Suprapubic skin (tissue), 4 donors: Measurements from ENCODE around the gene FXYD4. TPM values are rescaled to one million over a fixed set of nuclear protein-coding genes. Genes with fewer than 3 reads are reported as not detected.

ENCODE experiments used
- DNase-seq, 2 donors: peaks; one replicate each; pipeline ENCODE4 v3.0.0-alpha.2; 2019; ENCODE audit warnings: low spot score in 2 of 2
- H3K27ac ChIP-seq: fragments of 200-600 bp; sonication (generic); one replicate; pipeline ENCODE4 v1.5.1; 2019
- H3K27me3 ChIP-seq: fragments of 200-600 bp; sonication (generic); one replicate; pipeline ENCODE4 v1.5.1; 2019
- H3K36me3 ChIP-seq: fragments of 200-600 bp; sonication (generic); one replicate; pipeline ENCODE4 v1.5.1; 2019
- H3K4me1 ChIP-seq: fragments of 200-600 bp; sonication (generic); one replicate; pipeline ENCODE4 v1.5.1; 2019
- H3K4me3 ChIP-seq: fragments of 200-600 bp; sonication (generic); one replicate; pipeline ENCODE4 v1.5.1; 2019; ENCODE audit warnings: mild to moderate bottlenecking
- H3K9me3 ChIP-seq: fragments of 200-600 bp; sonication (generic); one replicate; pipeline ENCODE4 v1.5.1; 2019
- EP300 ChIP-seq: sonication (generic); formaldehyde crosslinking; IDR thresholded peaks from one replicate; pipeline ENCODE4 v1.6.1; 2017; ENCODE audit warnings: antibody characterized with exemption
- POLR2A ChIP-seq, 2 donors: fragments of 450-650 bp; IDR thresholded peaks; one replicate each; pipeline ENCODE4 v1.6.1; 2017; ENCODE audit warnings: antibody characterized with exemption in 2 of 2, mild to moderate bottlenecking in 2 of 2, moderate library complexity in 2 of 2
- POLR2AphosphoS5 ChIP-seq, 3 donors: sonication (generic); formaldehyde crosslinking; IDR thresholded peaks; one replicate each; pipeline ENCODE4 v1.6.1; 2017; ENCODE audit warnings: antibody characterized with exemption in 3 of 3
- WGBS: methylation state at CpG from one replicate; pipeline ENCODE4 v1.1.5; 2018; 5-methylcytosine and 5-hydroxymethylcytosine counted together
- total RNA-seq, 4 donors: library from RNA; depleted of rRNA; stranded (reverse); fragments of >200 nt; gene quantifications; one replicate each; pipeline ENCODE4 v1.1.0, GENCODE V29; 2016
- TF ChIP-seq, protein P1 (sequence below), 2 donors: fragments of 200-600 bp in 1 of 2; fragments of 450-650 bp in 1 of 2; sonication (generic) in 1 of 2; IDR thresholded peaks; one replicate each; pipeline ENCODE4 v1.5.1; 2016 to 2019; ENCODE audit warnings: antibody characterized with exemption in 2 of 2, mild to moderate bottlenecking in 1 of 2, moderate library complexity in 1 of 2

FXYD4 gene
- total RNA-seq, 4 donors from 2014 or later = not detected

DNA sequence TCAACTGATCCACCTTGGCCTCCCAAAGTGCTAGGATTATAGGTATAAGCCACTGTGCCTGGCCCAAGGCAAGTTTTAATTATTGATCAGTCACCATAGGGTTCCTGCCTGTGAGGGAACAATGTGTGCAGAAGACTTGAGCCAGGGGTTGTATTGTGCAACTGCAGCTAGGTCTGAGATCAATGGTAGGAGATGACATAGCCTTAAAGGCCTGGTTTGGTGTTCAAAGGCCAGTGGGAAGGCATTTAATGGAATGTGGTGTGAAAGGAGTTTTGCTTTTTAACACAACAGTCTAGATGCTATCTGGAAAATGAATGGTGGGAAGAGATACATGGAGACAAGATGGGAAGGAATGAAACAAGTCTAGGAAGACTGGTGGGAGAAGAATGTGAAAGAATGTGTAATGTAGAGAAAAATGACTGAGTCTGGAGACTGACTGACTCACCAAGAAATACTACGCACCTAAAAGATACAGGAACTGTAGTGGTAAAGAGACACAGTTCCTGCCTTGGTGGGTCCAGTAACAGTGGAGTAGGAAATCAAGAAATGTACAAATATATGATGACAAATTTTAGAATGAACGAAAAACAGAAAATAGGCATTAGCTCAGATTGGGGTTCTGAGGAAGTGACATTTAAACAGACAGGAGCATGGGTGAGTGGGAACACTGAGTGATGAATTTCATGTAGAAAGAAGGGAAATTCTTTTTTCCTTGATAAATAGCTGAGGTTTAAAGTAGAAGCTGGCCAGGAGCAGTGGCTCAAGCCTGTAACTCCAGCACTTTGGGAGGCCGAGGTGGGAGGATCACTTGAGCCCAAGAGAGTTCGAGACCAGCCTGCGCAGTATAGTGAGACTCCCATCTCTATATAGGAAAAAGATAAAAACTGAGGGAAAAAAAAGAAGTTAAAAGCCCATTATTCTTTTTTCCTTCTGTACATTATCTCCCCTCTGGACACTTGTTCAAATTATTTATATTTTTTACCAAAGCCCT, 28.2 kb downstream of the FXYD4 start:
- Histone ChIP-seq H3K4me1 (peaks cover 84% of the 10 kb centered on the region), H3K9me3 (no peaks in the 10 kb centered on the region), H3K36me3 (peaks cover 10% of the 10 kb centered on the region), H3K27ac (peak overlapping the region; percentile 29), H3K4me3 (no peak overlapping the region), H3K27me3 (no peaks in the 10 kb centered on the region)
- DNase-seq = no peak
- TF ChIP-seq, protein P1, sequence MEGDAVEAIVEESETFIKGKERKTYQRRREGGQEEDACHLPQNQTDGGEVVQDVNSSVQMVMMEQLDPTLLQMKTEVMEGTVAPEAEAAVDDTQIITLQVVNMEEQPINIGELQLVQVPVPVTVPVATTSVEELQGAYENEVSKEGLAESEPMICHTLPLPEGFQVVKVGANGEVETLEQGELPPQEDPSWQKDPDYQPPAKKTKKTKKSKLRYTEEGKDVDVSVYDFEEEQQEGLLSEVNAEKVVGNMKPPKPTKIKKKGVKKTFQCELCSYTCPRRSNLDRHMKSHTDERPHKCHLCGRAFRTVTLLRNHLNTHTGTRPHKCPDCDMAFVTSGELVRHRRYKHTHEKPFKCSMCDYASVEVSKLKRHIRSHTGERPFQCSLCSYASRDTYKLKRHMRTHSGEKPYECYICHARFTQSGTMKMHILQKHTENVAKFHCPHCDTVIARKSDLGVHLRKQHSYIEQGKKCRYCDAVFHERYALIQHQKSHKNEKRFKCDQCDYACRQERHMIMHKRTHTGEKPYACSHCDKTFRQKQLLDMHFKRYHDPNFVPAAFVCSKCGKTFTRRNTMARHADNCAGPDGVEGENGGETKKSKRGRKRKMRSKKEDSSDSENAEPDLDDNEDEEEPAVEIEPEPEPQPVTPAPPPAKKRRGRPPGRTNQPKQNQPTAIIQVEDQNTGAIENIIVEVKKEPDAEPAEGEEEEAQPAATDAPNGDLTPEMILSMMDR (IDR thresholded peaks at IDR 0.05) = no peak
- no peak for TF ChIP-seq EP300
- TF ChIP-seq POLR2AphosphoS5 (IDR thresholded peaks at IDR 0.05) = no peak
- no peak for TF ChIP-seq POLR2A (IDR thresholded peaks at IDR 0.05)
- 83% methylated on average over 5 of the region's 5 CpGs for WGBS

DNA sequence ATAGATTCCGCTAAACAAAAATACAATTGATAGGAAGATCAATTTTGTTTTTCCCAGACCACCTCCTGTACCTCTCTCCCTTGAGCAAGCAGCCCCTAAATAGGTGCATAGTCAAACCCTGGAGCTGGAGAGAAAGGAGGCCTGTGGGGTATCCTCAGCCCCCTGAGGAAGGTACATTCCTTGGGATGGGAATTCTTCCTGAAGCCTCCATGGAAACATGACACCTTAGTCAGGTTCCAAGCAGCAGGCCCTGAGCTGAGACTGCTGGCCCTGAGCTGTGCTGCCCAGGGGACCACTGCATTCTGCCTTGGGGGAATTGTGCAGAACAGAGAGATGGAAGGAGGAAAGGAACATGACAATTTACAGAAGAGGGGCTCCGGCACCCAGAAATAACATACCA, 30.2 kb downstream of the FXYD4 start:
- 97% methylated on average over 2 of the region's 2 CpGs for WGBS
- H3K36me3 ChIP-seq = peaks cover 6% of the 10 kb centered on the region
- TF ChIP-seq POLR2A (IDR thresholded peaks at IDR 0.05) (no peak), EP300 (no peak), POLR2AphosphoS5 (IDR thresholded peaks at IDR 0.05) (no peak)
- TF ChIP-seq, protein P1 (IDR thresholded peaks at IDR 0.05) = no peak
- no peak overlapping the region for H3K27ac ChIP-seq
- H3K27me3 ChIP-seq = no peaks in the 10 kb centered on the region
- H3K4me3 ChIP-seq = no peak overlapping the region
- no peak for DNase-seq
- H3K9me3 ChIP-seq = no peaks in the 10 kb centered on the region
- peaks cover 86% of the 10 kb centered on the region for H3K4me1 ChIP-seq

DNA sequence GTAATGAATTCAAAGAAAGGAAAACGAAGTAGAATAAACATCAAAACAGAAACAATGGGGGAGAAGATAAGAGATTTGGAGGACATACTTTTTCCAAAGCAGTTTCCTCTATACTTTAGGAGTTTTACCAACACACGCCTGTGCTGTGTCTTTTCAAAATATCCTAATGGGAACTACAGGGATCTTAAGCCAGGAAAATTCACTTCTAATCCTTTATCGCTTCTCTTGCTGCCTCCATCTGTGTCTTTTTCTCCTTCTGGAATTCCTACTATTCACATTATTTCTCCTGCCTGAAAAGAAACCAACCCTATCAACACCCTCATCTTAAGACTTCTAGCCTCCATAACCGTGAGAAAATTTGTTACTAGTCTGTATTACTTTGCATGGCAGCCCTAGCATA, 30.7 kb downstream of the FXYD4 start:
- TF ChIP-seq POLR2AphosphoS5 (IDR thresholded peaks at IDR 0.05) (no peak), EP300 (no peak), POLR2A (IDR thresholded peaks at IDR 0.05) (no peak)
- TF ChIP-seq, protein P1 (IDR thresholded peaks at IDR 0.05) = no peak
- WGBS = 58% methylated on average over 4 of the region's 4 CpGs
- Histone ChIP-seq H3K9me3 (no peaks in the 10 kb centered on the region), H3K27me3 (no peaks in the 10 kb centered on the region), H3K4me1 (peaks cover 88% of the 10 kb centered on the region), H3K27ac (no peak overlapping the region), H3K36me3 (peaks cover 6% of the 10 kb centered on the region), H3K4me3 (no peak overlapping the region)
- DNase-seq = no peak

DNA sequence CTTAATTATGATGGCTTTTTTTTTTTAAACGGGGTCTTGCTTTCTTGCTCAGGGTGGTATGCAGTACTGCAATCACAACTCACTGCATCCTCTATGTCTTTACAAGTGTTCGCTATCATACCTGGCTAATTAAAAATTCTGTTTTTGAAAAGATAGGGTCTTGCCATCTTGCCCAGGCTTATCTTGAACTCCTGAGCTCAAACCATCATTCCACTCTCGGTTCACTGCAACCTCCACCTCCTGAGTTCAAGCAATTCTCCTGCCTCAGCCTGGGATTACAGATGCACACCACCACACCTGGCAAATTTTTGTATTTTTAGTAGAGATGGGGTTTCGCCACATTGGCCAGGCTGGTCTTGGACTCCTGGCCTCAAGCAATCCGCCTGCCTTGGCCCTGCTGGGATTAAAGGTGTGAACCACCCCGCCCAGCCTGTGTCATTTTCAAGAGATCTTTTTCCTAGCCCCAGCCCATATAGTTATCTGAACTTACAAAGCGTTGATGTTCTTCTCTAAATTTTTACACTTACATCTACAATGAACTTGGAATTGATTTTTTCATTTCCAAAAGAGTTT, 31.5 kb downstream of the FXYD4 start:
- Histone ChIP-seq H3K4me3 (no peak overlapping the region), H3K27me3 (no peaks in the 10 kb centered on the region), H3K36me3 (peaks cover 6% of the 10 kb centered on the region), H3K27ac (no peak overlapping the region), H3K4me1 (peaks cover 81% of the 10 kb centered on the region), H3K9me3 (no peaks in the 10 kb centered on the region)
- 73% methylated on average over 7 of the region's 7 CpGs for WGBS
- TF ChIP-seq POLR2AphosphoS5 (IDR thresholded peaks at IDR 0.05) (no peak), POLR2A (IDR thresholded peaks at IDR 0.05) (no peak), EP300 (no peak)
- TF ChIP-seq, protein P1 (IDR thresholded peaks at IDR 0.05) = no peak
- no peak for DNase-seq
